GM10266 (cell line): ENCODE measurements around the gene ROPN1B.

Experiments
- DNase-seq: peaks from one replicate; pipeline ENCODE4 v3.0.0; 2012; ENCODE audit errors: extremely low spot score
- CTCF ChIP-seq: IDR thresholded peaks from 2 replicates; pipeline ENCODE4 v1.5.1; 2012; ENCODE audit warnings: mild to moderate bottlenecking, low read depth; ENCODE audit not compliant: control insufficient read depth, insufficient read depth; ENCODE audit errors: missing control alignments

Gene ROPN1B

GRCh38 chr3:126018545-126018944 is 49.6 kb downstream of the ROPN1B start:
- no peak for DNase-seq
- no peak for TF ChIP-seq CTCF

- no peak for DNase-seq
- TF ChIP-seq CTCF, result no peak
Observed at GRCh38 chr3:126018995-126019394, 50.0 kb downstream of the ROPN1B start.

- DNase-seq, result no peak
- TF ChIP-seq CTCF, result no peak
Observed at GRCh38 chr3:126019683-126020082, 50.7 kb downstream of the ROPN1B start.

- no peak for TF ChIP-seq CTCF
- DNase-seq, result no peak
Observed at GRCh38 chr3:126021224-126021623, 52.2 kb downstream of the ROPN1B start.

GRCh38 chr3:126021702-126022101 is 52.7 kb downstream of the ROPN1B start:
- no peak for DNase-seq
- no peak for TF ChIP-seq CTCF

- no peak for DNase-seq
- TF ChIP-seq CTCF, result no peak
Observed at GRCh38 chr3:126022741-126023359, 53.9 kb downstream of the ROPN1B start.

GRCh38 chr3:126023390-126023789 is 54.4 kb downstream of the ROPN1B start:
- no peak for DNase-seq
- TF ChIP-seq CTCF, result no peak
